ENCODE measurements around the gene NSG2.

GRCh38 chr5:174139623-174140022, 94.1 kb downstream of the NSG2 start:
- no peak for TF ChIP-seq CTCF (IDR thresholded peaks at IDR 0.05)
- no peak for TF ChIP-seq ZFX (IDR thresholded peaks at IDR 0.05; ENCODE audit: borderline replicate concordance)
